Upper lobe of left lung (tissue), 4 donors: ENCODE measurements around the gene CNTROB.

Experiments
- EP300 ChIP-seq, 4 donors: sonication (generic); formaldehyde crosslinking; IDR thresholded peaks; one replicate each; pipeline ENCODE4 v1.5.1; 2017; ENCODE audit warnings: antibody characterized with exemption in 4 of 4, control low read depth in 2 of 4
- POLR2A ChIP-seq, 4 donors: fragments of 450-650 bp; IDR thresholded peaks; one replicate each; pipeline ENCODE4 v1.5.1; 2016 to 2017; ENCODE audit warnings: antibody characterized with exemption in 4 of 4, mild to moderate bottlenecking in 2 of 4
- POLR2AphosphoS5 ChIP-seq, 2 donors: sonication (generic); formaldehyde crosslinking; IDR thresholded peaks; one replicate each; pipeline ENCODE4 v1.5.1; 2017; ENCODE audit warnings: antibody characterized with exemption in 2 of 2
- TF ChIP-seq, protein P1 (sequence below), 6 experiments: fragments of 450-650 bp in 4 of 6; fragments of 200-600 bp in 2 of 6; sonication (generic) in 2 of 6; IDR thresholded peaks; one replicate each; pipeline ENCODE4 v1.5.1; 2016 to 2019; ENCODE audit warnings: antibody characterized with exemption in 6 of 6

DNA sequence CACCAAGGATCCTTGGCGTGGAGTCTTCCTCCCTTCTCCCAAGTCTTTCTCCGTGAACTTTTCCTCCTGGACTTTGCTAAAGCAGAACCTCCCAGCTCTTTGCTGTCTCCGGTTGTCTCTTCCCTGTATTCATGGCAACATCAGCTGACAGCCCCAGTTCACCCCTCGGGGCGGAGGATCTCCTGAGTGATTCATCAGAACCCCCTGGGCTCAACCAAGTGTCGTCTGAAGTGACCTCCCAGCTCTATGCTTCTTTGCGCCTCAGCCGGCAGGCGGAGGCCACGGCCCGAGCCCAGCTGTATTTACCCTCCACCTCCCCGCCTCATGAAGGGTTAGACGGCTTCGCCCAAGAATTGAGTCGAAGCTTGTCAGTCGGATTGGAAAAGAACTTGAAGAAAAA, 943 bp downstream of the CNTROB start:
- TF ChIP-seq, protein P1, sequence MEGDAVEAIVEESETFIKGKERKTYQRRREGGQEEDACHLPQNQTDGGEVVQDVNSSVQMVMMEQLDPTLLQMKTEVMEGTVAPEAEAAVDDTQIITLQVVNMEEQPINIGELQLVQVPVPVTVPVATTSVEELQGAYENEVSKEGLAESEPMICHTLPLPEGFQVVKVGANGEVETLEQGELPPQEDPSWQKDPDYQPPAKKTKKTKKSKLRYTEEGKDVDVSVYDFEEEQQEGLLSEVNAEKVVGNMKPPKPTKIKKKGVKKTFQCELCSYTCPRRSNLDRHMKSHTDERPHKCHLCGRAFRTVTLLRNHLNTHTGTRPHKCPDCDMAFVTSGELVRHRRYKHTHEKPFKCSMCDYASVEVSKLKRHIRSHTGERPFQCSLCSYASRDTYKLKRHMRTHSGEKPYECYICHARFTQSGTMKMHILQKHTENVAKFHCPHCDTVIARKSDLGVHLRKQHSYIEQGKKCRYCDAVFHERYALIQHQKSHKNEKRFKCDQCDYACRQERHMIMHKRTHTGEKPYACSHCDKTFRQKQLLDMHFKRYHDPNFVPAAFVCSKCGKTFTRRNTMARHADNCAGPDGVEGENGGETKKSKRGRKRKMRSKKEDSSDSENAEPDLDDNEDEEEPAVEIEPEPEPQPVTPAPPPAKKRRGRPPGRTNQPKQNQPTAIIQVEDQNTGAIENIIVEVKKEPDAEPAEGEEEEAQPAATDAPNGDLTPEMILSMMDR (IDR thresholded peaks at IDR 0.05): peak in 4 of 6 experiments; percentile 16 to 42 (median 18)
- TF ChIP-seq POLR2A (IDR thresholded peaks at IDR 0.05): peak in 1 of 4 donors; percentile 57
- no peak for TF ChIP-seq EP300 (IDR thresholded peaks at IDR 0.05)
- no peak for TF ChIP-seq POLR2AphosphoS5 (IDR thresholded peaks at IDR 0.05)
